ENCODE measurements around the gene ATP8B2.

- TF ChIP-seq CTCF (IDR thresholded peaks at IDR 0.05; ENCODE audit: low read depth, low read length) (peak; percentile 24), EZH2phosphoT487 (IDR thresholded peaks at IDR 0.05; ENCODE audit: low read depth) (no peak)
Measured at GRCh38 chr1:154352581-154353459, 27.5 kb downstream of the ATP8B2 start.

All from OCI-LY3 (cell line).